NCI-H2196 treated with DMSO at 0.1 percent for 48 hours (cell line): ENCODE results near the gene HIGD1A.
"Not testable (repeated sequence)": the region's sequence is repeated elsewhere in the genome, so short reads cannot be mapped to it uniquely, and the experiment has no call there.

Experiments used
- DNase-seq: peaks from one replicate; lab custom pipeline; 2025; ENCODE audit not compliant: unreplicated experiment; lab: John Stamatoyannopoulos, UW

Gene HIGD1A

GRCh38 chr3:42829628-42830436 is 25.5 kb upstream of the HIGD1A start:
- no peak for DNase-seq

- DNase-seq, result no peak
These were observed 24.9 kb upstream of the HIGD1A start for GRCh38 chr3:42829083-42829627.

- DNase-seq, result no peak
These were observed 23.4 kb upstream of the HIGD1A start for GRCh38 chr3:42827654-42828053.

GRCh38 chr3:42827023-42827422 is 22.7 kb upstream of the HIGD1A start:
- no peak for DNase-seq

- DNase-seq, result no peak
These were observed 21.9 kb upstream of the HIGD1A start for GRCh38 chr3:42826141-42826540.

GRCh38 chr3:42823351-42823750 is 19.1 kb upstream of the HIGD1A start:
- DNase-seq, result no peak

GRCh38 chr3:42822828-42823227 is 18.5 kb upstream of the HIGD1A start:
- DNase-seq, result no peak

- DNase-seq, result no peak
These were observed 16.4 kb upstream of the HIGD1A start for GRCh38 chr3:42820746-42821051.

GRCh38 chr3:42819351-42819965 is 15.2 kb upstream of the HIGD1A start:
- peak; percentile 34 for DNase-seq

GRCh38 chr3:42815826-42816225 is 11.5 kb upstream of the HIGD1A start:
- DNase-seq, result no peak

- DNase-seq, result no peak
These were observed 10.7 kb upstream of the HIGD1A start for GRCh38 chr3:42814914-42815507.

GRCh38 chr3:42814246-42814645 is 10.0 kb upstream of the HIGD1A start:
- no peak for DNase-seq

- not testable (repeated sequence) for DNase-seq
These were observed 7.0 kb upstream of the HIGD1A start for GRCh38 chr3:42811118-42811883.

- DNase-seq, result not testable (repeated sequence)
These were observed 6.4 kb upstream of the HIGD1A start for GRCh38 chr3:42810706-42811105.

- DNase-seq, result no peak
These were observed 4.9 kb upstream of the HIGD1A start, which contains the start of gene ACKR2 for GRCh38 chr3:42809202-42809601. Gene ACKR2, plus strand, starts transcription at chr3:42809445. Its CDS starts 55,058 bp downstream, at chr3:42864503.

- no peak for DNase-seq
These were observed 3.6 kb upstream of the HIGD1A start for GRCh38 chr3:42807929-42808328.

- DNase-seq, result no peak
These were observed 991 bp upstream of the HIGD1A start for GRCh38 chr3:42805141-42805821.

- no peak for DNase-seq
These were observed 492 bp upstream of the HIGD1A start for GRCh38 chr3:42804831-42805132.

GRCh38 chr3:42803414-42804105 is 730 bp downstream of the HIGD1A start:
- DNase-seq, result no peak

GRCh38 chr3:42802876-42803413 is 1.3 kb downstream of the HIGD1A start:
- DNase-seq, result no peak
